OCI-LY7 (cell line): ENCODE results near the gene TAP1. TPM values are rescaled to one million over a fixed set of nuclear protein-coding genes. Genes with fewer than 3 reads are reported as not detected.

Source experiments
- BruUV-seq: library from RNA; stranded (reverse); fragments of 400-500 nt; replicated peaks from 2 replicates; lab custom pipeline; 2021; lab: Mats Ljungman, UMichigan
- CTCF ChIA-PET: fragments of 300-600 bp; sonication (Branson Sonifier 250); formaldehyde crosslinking; loops from one replicate; lab custom pipeline; 2022; ENCODE audit warnings: antibody characterized with exemption; ENCODE audit not compliant: unreplicated experiment; lab: Charles Lee
- POLR2A ChIA-PET: fragments of 300-600 bp; sonication (Branson Sonifier 250); formaldehyde crosslinking; loops from one replicate; lab custom pipeline; 2022; ENCODE audit warnings: antibody characterized with exemption; lab: Charles Lee
- DNase-seq: peaks from one replicate; pipeline ENCODE4 v3.0.0-alpha.2; 2015; ENCODE audit warnings: low spot score
- H2AFZ ChIP-seq: fragments of 200-600 bp; sonication (generic), shearing (Covaris generic); 2 replicates; pipeline ENCODE4 v1.6.1; 2014; ENCODE audit warnings: mild to moderate bottlenecking, antibody characterized with exemption, low read length, moderate library complexity
- H3K27ac ChIP-seq: fragments of 200-600 bp; sonication (generic); 2 replicates; pipeline ENCODE4 v1.5.1; 2014; ENCODE audit warnings: mixed run types, low read depth, mild to moderate bottlenecking, moderate library complexity, low read length, inconsistent platforms; ENCODE audit not compliant: poor library complexity, severe bottlenecking
- H3K36me3 ChIP-seq: fragments of 200-600 bp; sonication (generic); 2 replicates; pipeline ENCODE4 v1.6.1; 2014; ENCODE audit warnings: mild to moderate bottlenecking, antibody characterized with exemption, low read length, moderate library complexity, mixed read lengths; ENCODE audit not compliant: insufficient read depth
- H3K4me1 ChIP-seq: fragments of 200-600 bp; sonication (generic); 2 replicates; pipeline ENCODE4 v1.5.1; 2014; ENCODE audit warnings: mild to moderate bottlenecking, low read length; ENCODE audit not compliant: insufficient read depth, poor library complexity, severe bottlenecking
- H3K4me2 ChIP-seq: fragments of 200-600 bp; sonication (generic); 2 replicates; pipeline ENCODE4 v1.6.1; 2014; ENCODE audit warnings: mild to moderate bottlenecking, low read length
- H3K4me3 ChIP-seq: fragments of 200-600 bp; sonication (generic); 2 replicates; pipeline ENCODE4 v1.5.1; 2014; ENCODE audit warnings: mild to moderate bottlenecking, low read depth, low read length; ENCODE audit not compliant: poor library complexity, severe bottlenecking
- H3K79me2 ChIP-seq: fragments of 200-600 bp; sonication (generic); 2 replicates; pipeline ENCODE4 v1.6.1; 2016; ENCODE audit warnings: low read depth, mild to moderate bottlenecking, low read length, moderate library complexity, mixed read lengths; ENCODE audit not compliant: insufficient read depth
- H3K9me2 ChIP-seq: fragments of 200-600 bp; sonication (generic); 2 replicates; pipeline ENCODE4 v1.6.1; 2016; ENCODE audit warnings: mild to moderate bottlenecking, low read length, mixed read lengths; ENCODE audit not compliant: insufficient read depth
- H3K9me3 ChIP-seq: fragments of 200-600 bp; sonication (generic); 2 replicates; pipeline ENCODE4 v1.6.1; 2014; ENCODE audit warnings: mild to moderate bottlenecking, mixed run types, low read length, mixed read lengths
- H4K20me1 ChIP-seq: fragments of 200-600 bp; sonication (generic); 2 replicates; pipeline ENCODE4 v1.6.1; 2014; ENCODE audit warnings: mild to moderate bottlenecking, antibody characterized with exemption, low read length, moderate library complexity, mixed read lengths; ENCODE audit not compliant: insufficient read depth
- CTCF ChIP-seq: fragments of 200-600 bp; sonication (generic); conservative IDR thresholded peaks from 2 replicates; pipeline ENCODE4 v1.5.1; 2014; ENCODE audit warnings: mild to moderate bottlenecking, antibody characterized with exemption, low read length, moderate library complexity, mixed read lengths
- EZH2phosphoT487 ChIP-seq: fragments of 200-600 bp; sonication (generic); IDR thresholded peaks from 2 replicates; pipeline ENCODE4 v1.6.1; 2018; ENCODE audit warnings: low read depth, borderline replicate concordance, mild to moderate bottlenecking, mixed run types, antibody characterized with exemption, low read length, moderate library complexity, mixed read lengths
- intact Hi-C: fragments of 100-400 bp; cut with micrococcal nuclease; formaldehyde crosslinking; loops from one replicate; pipeline ENCODE4 v1.10.0; 2022; ENCODE audit not compliant: unreplicated experiment
- total RNA-seq, 2 experiments: library from RNA; depleted of rRNA in 1 of 2; stranded (reverse); fragments of >200 nt in 1 of 2; shearing (Covaris generic) in 1 of 2; gene quantifications; 2 replicates each; pipeline ENCODE4 v1.2.3, GENCODE V29; 2014 to 2022

TAP1 gene
- total RNA-seq, 2 experiments from 2014 or later: 66.3 to 85.9 TPM

- intact Hi-C loops: no loop called here
- ChIA-PET CTCF (no interaction called here), POLR2A (interaction anchor here (0.6 to 1.5 kb wide), 2 partner anchors 33 to 272 kb away, joined by 3 to 4 read pairs; no protein-coding TSS in a partner anchor)
- no peak for DNase-seq
- Histone ChIP-seq H4K20me1 (no peaks in the 10 kb centered on the region; the same call in 1 of the 2 replicates), H3K4me3 (no peak overlapping the region), H3K27ac (no peak overlapping the region), H3K79me2 (peaks cover 28% of the 10 kb centered on the region), H3K9me2 (no peaks in the 10 kb centered on the region), H3K36me3 (peaks cover 84% of the 10 kb centered on the region), H2AFZ (no peak overlapping the region), H3K9me3 (no peaks in the 10 kb centered on the region), H3K4me2 (peak overlapping the region; percentile 99; the same call in 1 of the 2 replicates), H3K4me1 (peaks cover 28% of the 10 kb centered on the region)
- TF ChIP-seq CTCF (no peak), EZH2phosphoT487 (no peak)
- BruUV-seq: no TSS peak
Measured at GRCh38 chr6:32835167-32835893, 18.2 kb downstream of the TAP1 start.

- POLR2A ChIA-PET: interaction anchor here (1.5 kb wide), 1 partner anchor 34 kb away, joined by 4 read pairs; no protein-coding TSS in a partner anchor
- DNase-seq: no peak
- Histone ChIP-seq H3K79me2 (peaks cover 28% of the 10 kb centered on the region), H3K4me3 (no peak overlapping the region), H3K4me2 (no peak overlapping the region), H3K4me1 (peaks cover 26% of the 10 kb centered on the region), H3K27ac (no peak overlapping the region), H3K9me2 (no peaks in the 10 kb centered on the region), H3K36me3 (peaks cover 89% of the 10 kb centered on the region), H2AFZ (no peak overlapping the region), H3K9me3 (no peaks in the 10 kb centered on the region), H4K20me1 (no peaks in the 10 kb centered on the region; the same call in 1 of the 2 replicates)
- CTCF ChIA-PET: no interaction called here
- intact Hi-C loops: no loop called here
- TF ChIP-seq CTCF (no peak), EZH2phosphoT487 (no peak)
- BruUV-seq: TSS peak; percentile 8
Measured at GRCh38 chr6:32833664-32834063, 19.8 kb downstream of the TAP1 start.

- no peaks in the 10 kb centered on the region for H3K9me2 ChIP-seq
- no peak for TF ChIP-seq EZH2phosphoT487
- no peak for TF ChIP-seq CTCF
- no peak overlapping the region for H3K27ac ChIP-seq
- no peak overlapping the region for H3K4me3 ChIP-seq
- no peak overlapping the region for H3K4me2 ChIP-seq
- no peaks in the 10 kb centered on the region; the same call in 1 of the 2 replicates for H4K20me1 ChIP-seq
- intact Hi-C loops: no loop called here
- no peaks in the 10 kb centered on the region for H3K9me3 ChIP-seq
- no peak overlapping the region for H2AFZ ChIP-seq
- peaks cover 26% of the 10 kb centered on the region for H3K4me1 ChIP-seq
- no peak for DNase-seq
- peaks cover 20% of the 10 kb centered on the region for H3K79me2 ChIP-seq
- H3K36me3 ChIP-seq: peaks cover 98% of the 10 kb centered on the region
- no TSS peak for BruUV-seq
- ChIA-PET CTCF (no interaction called here), POLR2A (interaction anchor here (0.5 to 1.2 kb wide), 2 partner anchors 12 to 969 kb away, joined by 3 read pairs; no protein-coding TSS in a partner anchor)
Measured at GRCh38 chr6:32832535-32832934, 21.0 kb downstream of the TAP1 start.
